Limb (tissue), 2 donors: ENCODE data around the gene KRTAP10-4.
"Not testable (repeated sequence)": the region's sequence is repeated elsewhere in the genome, so short reads cannot be mapped to it uniquely, and the experiment has no call there.

Experiments used
- DNase-seq, 2 donors: peaks; one replicate each; pipeline ENCODE4 v3.0.0-alpha.2; 2016; ENCODE audit errors: extremely low spot score in 2 of 2

KRTAP10-4 gene, protein sequence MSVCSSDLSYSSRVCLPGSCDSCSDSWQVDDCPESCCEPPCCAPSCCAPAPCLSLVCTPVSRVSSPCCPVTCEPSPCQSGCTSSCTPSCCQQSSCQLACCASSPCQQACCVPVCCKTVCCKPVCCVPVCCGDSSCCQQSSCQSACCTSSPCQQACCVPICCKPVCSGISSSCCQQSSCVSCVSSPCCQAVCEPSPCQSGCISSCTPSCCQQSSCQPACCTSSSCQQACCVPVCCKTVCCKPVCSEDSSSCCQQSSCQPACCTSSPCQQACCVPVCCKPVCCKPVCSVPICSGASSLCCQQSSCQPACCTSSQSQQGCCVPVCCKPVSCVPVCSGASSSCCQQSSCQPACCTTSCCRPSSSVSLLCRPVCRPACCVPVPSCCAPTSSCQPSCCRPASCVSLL

DNA sequence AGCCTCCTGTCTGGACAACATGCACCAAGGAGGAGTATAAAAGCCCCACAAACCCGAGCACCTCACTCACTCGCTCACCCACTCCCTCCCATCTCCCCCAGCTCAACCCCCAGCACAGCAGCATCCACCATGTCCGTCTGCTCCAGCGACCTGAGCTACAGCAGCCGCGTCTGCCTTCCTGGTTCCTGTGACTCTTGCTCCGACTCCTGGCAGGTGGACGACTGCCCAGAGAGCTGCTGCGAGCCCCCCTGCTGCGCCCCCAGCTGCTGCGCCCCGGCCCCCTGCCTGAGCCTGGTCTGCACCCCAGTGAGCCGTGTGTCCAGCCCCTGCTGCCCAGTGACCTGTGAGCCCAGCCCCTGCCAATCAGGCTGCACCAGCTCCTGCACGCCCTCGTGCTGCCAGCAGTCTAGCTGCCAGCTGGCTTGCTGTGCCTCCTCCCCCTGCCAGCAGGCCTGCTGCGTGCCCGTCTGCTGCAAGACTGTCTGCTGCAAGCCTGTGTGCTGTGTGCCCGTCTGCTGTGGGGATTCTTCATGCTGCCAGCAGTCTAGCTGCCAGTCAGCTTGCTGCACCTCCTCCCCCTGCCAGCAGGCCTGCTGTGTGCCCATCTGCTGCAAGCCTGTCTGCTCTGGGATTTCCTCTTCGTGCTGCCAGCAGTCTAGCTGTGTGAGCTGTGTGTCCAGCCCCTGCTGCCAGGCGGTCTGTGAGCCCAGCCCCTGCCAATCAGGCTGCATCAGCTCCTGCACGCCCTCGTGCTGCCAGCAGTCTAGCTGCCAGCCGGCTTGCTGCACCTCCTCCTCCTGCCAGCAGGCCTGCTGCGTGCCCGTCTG, at the start of gene KRTAP10-4:
KRTAP10-4 (plus strand) TSS at position 100 of the 827 bp plus-strand sequence; CDS start at position 130, 30 bp downstream.
- DNase-seq, result not testable (repeated sequence)

DNA sequence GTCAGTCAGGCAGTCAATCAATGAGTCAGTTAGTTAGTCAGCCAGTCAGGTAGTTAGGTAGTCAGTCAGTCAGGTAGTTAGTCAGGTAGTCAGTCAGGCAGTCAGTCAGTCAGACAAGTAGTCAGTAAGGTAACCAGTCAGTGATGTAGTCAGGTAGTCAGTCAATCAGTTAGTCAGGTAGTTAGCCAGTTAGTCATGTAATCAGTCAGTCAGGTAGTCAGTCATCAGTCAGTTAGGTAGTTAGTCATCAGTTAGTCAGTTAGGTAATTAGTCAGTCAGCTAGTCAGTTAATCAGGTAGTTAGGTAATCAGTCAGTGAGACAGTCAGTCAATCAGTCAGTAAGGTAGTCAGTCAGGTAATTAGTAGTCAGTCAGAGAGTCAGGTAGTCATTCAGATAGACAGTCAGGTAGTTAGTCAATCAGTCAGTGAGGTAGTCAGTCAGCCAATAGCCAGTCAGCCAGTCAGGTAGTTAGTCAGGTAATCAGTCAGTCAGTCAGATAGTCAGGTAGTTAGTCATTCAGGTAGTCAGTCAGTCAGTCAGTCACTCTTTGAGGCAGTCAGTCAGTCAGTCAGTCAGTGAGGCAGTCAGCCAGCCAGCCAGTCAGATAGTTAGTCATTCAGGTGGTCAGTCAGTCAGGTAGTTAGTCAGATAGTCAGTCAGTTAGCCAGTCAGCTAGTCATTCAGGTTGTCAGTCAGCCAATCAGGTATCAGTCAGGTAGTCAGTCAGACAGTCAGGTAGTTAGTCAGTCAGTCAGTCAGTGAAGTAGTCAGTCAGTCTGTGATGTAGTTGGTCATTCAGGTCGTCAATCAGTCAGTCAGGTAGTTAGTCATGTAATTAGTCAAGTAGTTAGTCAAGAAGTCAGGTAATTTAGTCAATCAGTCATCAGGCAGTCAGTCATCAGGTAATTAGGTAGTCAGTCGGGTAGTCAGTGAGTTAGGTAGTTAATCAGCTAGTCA, 48.8 kb upstream of the KRTAP10-4 start:
- no peak for DNase-seq

DNA sequence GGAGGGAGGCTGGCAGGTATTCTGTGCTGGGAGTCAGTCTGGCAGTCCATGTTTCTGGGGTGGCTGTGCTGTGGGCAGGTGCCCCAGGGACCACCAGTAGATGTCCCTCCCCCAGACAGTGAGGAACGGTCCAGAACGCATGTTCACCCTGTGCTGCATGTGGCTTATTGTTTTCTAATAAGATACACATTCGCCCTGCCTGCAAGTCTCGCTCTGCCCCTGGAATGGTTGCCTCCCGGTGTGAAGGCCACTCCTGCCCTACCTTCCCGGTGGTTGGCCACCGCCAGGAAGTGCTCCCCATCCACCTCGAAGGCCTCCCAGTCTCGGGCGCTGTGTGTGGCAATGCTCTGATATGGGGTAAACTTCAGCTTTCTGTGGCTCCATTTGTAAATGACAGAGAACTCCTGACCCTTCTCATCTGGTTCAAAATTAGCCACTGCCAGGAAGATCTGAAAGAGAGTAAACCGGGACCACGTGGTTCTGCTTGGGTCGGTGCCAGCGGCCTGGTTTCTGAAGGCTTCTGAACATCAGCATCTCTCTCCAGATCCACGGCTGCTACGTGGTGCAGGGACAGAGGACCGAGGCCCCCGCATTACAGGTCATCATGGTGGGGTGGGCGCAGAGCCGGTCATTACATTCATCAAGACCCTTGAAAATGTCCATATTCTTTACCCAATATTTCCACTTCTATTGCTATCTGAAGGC, 48.0 kb upstream of the KRTAP10-4 start:
- DNase-seq, result peak in 1 of 2 donors; percentile 6

DNA sequence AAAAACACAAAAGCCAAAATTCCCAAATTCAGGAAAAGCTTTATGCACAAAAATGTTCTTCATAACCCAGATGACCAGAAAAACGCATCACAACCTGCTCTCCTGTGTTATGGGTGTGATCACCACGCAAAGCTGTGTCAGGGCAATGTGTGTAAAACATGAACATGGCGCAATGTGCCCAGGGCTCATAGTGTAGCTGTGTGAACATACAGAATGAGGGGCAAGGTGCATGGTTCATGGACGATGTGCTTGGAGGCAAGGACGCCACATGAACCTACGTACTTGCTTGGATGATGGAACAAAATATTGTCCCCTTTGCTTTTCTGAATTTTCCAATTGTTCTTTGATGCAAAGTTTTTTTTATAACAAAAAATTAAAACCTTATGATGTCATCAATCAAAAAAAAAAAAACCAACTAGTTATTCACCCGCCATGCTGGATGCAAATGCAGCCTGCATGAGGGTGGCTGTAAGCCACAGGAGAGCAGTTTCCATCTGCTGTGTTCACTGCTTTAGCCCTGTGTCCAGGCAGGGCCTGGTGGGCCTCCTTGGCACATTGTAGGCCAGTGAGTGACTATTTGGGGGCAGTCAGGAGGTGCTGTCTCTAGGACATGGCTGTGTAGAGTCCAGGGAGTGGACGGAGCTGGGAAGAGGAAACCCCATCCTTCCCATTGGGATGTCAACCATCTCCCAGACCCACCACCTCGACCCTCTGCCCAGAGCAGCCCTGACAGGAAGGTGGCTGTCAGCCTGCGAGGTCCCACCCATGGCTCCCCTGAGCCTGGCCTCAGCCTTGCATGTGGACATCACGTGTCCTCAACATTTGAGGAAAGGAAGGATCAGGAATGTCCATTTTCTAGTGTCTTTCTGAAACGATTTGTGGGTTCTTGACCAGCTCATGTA, 47.2 kb upstream of the KRTAP10-4 start:
- DNase-seq, result peak in 1 of 2 donors; percentile 4

DNA sequence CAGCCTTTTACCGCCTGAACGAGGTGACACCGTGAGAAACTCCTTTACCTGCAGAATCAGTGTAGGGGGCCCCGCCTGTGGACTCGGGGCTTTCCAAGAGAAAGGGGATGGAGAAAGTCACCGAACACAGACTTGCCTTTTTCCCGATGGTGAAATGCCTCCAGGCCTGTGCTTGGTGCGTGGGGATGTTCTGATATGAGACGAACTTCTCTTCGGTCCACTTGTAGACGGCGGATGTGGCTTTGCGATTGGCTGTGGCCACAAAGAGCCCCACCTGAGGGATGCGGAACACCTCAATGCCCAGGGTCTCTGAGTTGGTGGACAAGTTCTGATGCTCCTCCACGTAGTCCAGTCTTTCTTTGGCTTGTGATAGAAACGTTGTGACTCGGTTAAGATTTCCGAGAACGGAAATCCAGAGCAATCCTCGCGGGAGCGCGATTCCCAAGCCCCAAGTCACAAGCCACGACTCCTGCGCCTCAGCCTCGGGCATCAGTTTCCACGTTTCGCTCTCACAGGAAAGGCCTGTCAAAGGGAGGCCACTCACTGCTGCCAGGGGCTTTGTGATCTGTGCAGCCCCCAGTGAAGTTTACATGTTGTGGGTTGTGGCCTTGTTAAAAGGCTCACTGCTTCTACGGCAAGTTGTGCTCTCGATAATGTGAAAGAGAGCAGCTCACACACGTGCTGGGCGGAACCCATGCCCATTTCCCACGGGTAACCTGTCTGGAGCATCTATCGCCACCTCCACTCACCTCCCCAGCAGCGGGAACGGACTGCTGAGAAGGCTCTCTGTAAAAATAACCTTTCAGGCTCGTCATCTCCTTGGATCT, 46.2 kb upstream of the KRTAP10-4 start:
- DNase-seq, result peak in 1 of 2 donors; percentile 9

DNA sequence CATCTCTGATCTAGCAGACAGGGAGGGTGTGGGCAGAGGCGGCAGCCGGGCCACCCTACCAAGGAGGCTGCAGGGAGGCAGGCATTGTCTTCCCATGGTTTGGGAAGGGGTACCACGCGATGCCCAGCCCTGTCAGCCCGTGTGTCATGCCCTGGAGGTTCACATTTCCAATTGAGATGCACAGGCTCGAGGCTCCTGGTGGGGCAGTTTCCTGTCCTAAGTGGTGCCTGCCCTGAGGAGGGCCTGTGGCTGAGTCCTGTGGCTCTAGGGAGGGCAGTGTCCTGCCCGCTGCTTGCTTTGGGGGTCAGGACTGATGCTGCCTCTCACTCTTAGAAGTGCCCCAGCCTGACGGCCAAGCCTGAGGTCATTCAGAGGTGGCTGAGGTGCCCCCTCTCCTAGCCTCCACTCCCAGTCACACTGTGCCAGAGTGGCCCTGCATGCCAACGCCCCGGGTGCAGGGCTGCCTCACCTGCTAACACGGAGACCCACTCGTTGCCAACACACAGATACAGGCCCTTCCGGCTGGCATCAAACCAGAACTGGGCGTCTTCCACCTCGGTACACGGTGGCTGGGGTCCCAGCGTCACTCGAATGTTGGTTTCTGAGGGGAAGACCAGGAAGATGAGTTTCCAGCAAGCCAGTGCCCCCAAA, 45.4 kb upstream of the KRTAP10-4 start:
- peak in 1 of 2 donors; percentile 20 for DNase-seq

DNA sequence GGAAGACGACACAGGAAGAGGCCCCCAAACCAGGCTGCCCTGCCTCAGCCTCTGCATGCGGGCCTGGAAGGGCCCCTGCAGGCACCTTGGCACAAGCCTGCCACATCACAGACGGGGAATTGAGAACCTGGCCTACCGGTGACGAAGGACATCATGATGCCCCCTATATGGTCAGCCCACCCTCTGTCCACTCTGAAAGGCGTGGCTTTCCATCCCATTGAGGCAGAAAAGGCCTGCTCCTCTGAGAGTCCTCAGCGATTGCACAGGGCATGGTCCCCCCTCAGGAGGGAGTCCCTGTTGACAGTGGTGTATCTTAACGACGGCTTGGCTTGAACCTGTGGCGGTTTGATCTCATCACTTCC, 44.9 kb upstream of the KRTAP10-4 start:
- DNase-seq, result no peak

DNA sequence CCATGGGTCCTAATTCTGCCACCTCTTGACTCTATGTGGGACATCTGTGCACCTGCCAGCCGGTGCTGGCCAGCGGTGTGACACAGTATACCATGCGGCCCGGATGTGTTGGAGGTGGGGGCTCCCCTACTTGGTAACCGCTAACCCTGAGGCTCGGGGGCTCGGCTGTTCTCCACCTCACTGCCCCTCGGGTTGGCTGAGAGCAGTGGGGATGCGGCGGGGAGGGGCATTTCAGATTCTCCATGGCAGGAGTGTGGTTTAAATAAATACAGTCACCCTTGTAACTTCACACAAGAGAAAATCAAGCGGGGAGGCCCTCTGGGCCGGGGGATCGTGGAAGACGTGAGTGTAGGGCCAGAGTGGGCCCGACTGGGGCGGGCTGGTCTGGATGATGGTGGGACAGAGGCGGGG, 44.5 kb upstream of the KRTAP10-4 start:
- DNase-seq, result peak in 1 of 2 donors; percentile 7

DNA sequence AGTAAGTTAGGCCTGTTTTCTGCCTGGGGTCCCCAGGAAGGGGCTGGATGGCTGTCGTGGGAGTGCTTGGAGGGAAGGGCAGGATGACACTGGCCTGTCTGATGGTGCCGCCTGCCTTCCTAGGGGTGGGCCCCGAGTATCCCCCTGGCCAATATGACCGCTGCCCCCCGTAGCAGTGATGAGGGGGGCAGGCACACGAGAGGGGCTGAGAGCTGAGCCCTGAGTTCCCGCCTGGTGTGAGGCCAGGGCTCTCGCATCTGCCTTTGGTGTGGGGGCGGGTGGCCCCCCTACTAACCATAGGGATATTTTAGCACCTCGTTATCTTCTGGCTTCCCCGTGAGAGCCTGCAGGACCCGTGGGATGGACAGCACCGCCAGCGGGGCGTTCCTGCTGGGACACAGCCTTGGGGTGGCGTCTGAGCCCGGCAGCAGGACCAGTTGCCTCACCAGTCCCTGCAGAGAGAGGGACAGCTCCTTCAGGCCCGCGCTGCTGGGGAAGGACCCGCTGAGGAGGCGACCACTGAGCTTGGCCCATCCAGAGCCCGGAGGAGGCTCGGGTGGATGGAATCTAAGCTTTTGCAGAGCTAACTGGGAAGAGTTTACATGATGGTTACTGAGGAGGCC, 43.9 kb upstream of the KRTAP10-4 start:
- peak in 1 of 2 donors; percentile 9 for DNase-seq

DNA sequence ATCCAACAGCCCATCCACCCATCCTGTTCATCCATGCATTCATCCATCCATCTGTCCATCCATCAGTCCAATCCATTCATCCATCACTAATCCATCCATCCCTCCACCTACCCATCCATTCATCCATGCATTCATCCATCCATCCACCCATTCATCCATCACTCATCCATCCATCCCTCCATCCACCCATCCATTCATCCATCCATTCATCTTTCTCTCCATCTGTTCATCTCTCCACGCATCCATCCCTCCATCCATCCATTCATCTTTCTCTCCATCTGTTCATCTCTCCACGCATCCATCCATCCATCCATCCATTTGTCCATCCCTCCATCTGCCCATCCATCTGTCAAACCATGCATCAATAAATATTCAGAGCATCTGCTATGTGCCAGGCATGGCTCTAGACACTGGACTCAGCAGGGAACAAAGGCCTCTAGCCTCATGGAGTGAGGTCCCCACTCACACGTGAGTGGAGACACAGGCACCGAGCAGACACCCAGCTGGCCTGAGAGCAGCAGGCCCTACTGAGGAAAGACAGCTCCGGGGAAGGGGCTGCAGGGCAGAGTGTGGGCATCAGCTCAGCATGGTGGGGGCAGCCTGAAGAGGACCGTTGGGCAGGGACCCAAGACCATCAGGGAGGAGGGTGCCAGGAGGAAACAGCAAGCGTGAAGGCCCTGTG, 43.2 kb upstream of the KRTAP10-4 start:
- DNase-seq, result no peak

DNA sequence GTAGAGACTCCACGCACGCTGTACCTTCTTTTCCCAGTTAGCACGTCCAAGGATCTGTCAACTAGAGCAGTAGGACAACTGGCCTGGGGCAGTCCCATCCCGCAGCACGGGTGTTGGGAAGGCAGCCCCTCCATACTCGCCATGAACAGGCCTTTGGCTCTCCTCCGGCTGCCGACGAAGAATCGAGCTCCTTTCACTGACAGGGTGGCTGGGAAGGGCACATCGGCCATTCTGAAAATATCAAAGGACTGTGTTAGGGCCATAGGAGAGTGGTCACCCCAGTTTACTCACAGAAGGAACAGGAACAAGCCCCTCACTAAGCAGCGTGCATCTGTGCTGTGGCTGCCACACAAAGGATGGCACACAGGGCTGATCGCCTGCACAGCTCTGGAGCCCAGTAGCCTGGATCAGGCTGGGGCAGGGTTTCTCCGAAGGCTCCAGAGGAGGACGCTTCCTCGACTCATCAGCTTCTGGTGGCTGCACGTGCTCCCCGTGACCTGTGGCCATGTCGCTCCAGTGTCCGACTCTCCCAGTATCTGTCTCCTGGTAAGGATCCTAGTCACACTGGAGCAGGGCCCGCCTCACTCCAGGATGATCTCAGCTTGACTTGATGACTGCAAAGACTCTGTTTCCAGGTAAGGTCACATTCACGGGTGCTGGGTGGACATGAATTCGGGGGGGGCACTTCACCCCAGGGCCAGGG, 42.5 kb upstream of the KRTAP10-4 start:
- DNase-seq, result peak in 1 of 2 donors; percentile 7

DNA sequence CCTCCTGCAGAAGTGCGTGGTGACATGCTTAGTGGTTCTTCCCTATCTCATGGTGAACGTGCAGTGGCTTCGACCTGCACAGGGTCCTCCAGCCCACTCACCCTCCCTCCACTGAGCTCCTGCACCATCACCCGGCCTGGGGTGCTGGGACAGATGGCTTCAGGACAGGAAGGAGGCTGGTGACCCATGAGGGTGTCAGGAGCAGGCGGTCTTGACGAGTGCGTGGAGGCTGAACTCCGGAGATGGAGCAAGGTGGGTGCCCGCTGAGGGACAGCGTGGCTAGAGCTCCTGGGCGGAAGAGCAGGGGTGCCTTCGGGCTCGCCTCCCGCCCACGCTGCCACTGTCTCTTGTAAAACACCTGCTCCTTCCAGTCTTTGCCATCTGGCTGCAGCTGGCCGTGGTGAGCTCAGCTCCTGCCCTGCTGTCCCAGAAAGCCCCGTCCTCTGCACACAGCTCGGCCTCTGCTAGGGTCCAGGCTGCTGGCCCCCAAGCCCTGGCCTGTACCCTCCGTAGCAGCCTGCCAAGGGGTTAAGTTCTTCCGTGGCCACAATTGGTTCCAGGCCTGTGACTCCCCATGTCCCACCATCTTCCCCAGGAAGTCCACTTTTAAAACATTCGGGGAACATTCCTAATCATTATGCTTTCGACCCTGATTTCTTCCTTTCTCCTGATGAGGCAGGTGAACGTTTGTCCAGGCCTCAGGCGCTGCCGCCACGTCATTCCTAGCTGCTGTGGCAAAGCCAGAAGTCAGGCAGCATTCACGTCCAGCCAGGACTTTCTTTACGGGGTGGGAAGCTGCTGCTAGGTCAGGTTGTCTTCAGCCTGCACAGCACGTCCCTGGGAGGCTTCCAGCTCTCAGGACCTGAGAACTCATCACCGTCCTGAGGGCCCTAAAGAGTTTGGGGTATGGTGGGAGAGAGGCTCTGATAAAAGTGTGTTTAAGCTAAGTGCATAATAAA, 41.6 kb upstream of the KRTAP10-4 start:
- peak; percentile 22 to 26 for DNase-seq

DNA sequence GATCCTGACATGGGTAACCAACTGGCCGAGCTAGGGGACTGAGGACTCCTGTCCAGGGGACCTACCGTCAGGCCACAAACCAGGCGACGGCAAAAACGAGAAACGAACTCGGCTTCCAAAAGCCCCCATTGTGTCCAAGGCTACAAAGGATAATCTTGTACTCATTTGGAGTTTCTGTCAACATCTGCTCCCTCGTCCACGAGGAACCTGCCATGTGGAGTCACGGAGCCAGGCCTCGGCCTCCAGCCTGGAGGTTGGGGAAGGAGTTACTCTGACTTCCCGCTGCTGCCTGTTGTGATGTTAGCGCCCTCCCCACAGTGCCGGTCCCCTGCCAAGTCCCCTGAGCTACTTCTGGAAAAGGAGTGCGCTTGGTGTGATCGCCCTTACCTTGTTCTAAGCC, 40.8 kb upstream of the KRTAP10-4 start:
- DNase-seq, result peak in 1 of 2 donors; percentile 11

DNA sequence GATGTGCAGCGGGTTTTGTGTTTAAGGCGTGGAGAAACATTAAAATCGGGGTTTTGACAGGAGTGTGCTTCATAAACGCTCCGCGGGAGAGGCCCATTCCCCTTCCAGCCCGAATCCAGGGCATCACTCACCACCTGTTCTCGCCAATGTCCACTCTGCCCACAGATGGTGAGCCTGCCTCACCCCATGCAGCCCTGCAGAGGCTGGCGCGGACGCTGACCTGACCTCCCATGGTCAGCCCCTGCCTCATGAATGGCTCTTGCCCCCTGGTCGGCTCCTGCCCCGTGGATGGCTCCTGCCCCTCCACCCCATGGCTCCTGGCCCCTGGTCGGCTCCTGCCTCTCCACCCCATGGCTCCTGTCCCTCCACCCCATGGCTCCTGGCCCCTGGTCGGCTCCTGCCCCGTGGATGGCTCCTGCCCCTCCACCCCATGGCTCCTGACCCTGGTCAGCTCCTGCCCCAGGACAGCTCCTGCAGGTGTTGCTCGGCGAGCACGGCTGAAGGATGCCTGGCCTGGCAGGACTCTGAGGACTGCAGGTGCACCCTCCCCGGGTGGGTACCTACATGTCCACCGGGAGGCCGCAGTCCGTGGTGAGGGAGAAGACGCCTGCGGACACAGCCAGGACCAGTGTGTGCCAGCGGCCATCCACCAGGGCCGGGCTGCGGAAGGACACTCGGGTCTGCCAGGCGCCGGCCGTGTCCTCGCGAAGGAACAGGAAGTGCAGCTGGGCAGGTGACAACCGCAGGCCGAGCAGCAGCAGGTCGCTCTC, 40.2 kb upstream of the KRTAP10-4 start:
- peak in 1 of 2 donors; percentile 17 for DNase-seq
